Stimulated activated CD4-positive, alpha-beta T cell treated with anti-CD3 and anti-CD28 coated beads, Interleukin-12 subunit alpha, Interleukin-12 subunit beta, amount 100 ng/mL, for 48 hours (primary cell): ENCODE measurements around the gene ARHGAP6.

ENCODE experiments used
- DNase-seq, 3 donors: peaks; one replicate each; pipeline ENCODE4 v3.0.0-alpha.2; 2020; ENCODE audit warnings: low read depth in 2 of 3, low spot score in 1 of 3

The ARHGAP6 gene

GRCh38 chrX:11119313-11119943 lies 546.3 kb downstream of the ARHGAP6 start:
- DNase-seq, result no peak

GRCh38 chrX:11117745-11118144 lies 548.0 kb downstream of the ARHGAP6 start:
- no peak for DNase-seq

DNA sequence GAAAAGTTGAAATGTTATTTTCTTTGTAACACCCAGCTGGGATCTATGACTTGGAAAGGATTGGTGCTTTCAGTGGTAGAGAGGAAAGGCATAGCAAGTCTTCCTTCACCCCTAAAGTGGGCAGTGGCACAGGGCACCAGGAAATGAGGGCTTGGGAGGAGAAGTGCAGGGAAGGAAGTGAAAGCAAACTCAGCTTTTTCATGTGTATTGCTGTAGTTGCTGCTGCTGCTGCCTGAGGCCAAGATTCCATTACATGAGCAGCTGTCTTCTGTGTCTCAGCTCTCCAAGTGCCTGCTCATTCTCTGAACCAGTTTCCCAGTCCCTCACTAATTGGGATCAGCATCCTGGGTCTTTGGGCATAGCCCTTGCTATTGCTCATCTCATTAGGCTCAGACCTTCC lies 552.0 kb downstream of the ARHGAP6 start:
- no peak for DNase-seq

DNA sequence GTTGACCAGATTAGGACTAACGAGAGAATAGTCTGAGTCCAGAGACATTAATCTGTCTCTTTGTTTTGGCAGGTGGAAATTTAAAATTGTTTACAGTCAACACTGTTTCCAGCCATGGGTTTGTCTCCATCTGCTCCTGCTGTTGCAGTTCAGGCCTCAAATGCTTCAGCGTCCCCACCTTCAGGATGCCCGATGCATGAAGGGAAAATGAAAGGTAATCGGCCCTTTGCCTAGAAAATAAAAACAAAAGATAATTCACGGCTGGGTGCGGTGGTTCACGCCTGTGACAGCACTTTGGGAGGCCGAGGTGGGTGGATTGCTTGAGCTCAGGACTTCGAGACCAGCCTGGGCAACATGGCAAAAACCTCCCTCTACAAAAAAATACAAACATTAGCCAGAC lies 553.8 kb downstream of the ARHGAP6 start:
- no peak for DNase-seq

DNA sequence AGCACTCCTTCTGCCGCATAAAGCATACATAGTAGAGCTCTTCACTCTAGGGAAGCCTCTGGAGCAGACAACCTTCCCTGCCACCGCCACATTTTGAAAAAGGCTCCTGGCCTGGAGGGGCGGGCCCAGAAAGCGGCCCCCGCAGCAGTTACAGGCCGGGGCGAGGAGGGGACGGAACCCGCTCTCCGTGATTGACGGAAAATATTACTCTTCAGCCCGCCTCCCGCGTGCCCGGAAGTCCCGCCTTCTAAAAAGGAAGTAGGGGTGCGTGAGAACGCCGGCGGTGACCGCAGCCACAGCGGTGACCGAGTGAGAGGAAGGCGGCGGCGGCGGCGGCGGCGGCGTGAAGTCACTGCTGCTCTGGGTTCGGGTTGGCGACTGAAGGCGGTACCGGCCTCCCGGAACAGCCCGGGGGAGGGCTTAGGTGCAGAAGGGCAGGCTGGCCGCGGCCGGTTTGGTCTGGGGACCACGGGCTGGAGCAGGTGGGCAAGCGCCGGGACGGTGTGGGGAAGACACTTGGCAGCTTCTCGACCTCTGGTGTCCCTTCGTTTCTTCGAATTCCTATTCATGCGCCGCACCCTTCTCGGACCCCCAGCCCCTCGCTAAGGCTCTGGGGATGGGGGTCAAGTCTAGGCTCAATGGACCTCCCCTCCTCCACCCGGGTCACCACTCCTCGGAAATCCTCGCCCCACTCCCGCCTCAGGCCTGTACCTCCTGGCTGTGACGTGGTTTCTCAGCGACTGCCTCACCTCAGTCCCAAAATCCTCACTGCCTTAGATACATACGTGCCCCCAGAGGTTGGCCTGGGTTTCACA lies 554.5 kb downstream of the ARHGAP6 start, which contains the start of gene HCCS:
Gene HCCS (plus strand): TSS at position 296 of the 815 bp plus-strand sequence. CDS start 729 bp downstream, outside the sequence.
- peak; percentile 55 to 75 (median 72) for DNase-seq

- no peak for DNase-seq
Measured at GRCh38 chrX:11109968-11110367, 555.8 kb downstream of the ARHGAP6 start.

DNA sequence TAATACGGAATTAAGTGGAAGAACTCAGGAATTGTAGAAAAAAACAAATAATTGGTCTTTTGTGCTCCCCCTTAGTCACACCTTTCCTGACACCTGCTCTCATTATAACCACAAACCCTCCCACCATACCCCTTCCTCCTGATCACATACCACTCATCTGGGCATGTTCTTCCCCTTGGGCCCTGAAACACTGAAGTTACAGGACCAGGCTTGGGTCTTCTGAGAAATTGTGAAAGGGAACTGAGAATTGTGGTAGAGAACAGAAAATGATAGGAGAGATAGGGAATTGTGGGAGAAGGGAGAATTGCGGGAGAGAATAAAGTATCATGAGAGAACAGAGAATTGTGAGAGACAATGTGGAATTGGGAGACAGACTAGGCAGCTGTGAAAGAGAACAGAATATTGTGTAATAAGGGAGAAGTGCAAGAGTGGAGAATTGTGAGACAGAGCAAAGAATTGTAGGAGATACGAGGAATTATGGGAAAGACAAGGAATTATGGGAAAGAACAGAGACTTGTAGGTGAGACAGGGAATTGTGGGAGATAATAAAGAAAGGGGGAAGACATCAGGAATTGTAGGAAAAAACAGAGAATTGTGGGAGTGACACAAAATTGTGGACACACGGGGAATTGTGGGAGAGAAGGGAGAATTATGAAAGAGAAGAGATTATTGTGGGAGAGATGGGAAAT lies 557.3 kb downstream of the ARHGAP6 start:
- no peak for DNase-seq

- no peak for DNase-seq
Measured at GRCh38 chrX:11105080-11105479, 560.6 kb downstream of the ARHGAP6 start.

DNA sequence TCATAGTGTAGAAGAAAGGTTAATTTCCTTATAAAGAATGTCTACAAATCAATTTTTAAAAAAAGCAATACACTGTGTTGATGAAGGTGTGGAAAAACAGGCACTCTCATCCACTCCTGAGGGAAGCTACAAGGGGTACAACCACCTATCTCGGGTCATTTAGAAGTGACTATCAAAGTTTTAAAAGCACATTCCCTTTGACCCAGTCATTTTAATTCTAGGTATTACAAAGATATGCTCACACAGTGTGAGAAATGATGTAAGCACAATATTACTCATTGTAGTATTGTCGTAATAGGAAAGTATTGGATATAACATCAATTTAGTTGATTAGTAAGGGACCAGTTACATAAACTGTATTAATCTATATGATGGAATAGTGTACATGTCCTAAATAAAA lies 562.0 kb downstream of the ARHGAP6 start:
- DNase-seq, result no peak

DNA sequence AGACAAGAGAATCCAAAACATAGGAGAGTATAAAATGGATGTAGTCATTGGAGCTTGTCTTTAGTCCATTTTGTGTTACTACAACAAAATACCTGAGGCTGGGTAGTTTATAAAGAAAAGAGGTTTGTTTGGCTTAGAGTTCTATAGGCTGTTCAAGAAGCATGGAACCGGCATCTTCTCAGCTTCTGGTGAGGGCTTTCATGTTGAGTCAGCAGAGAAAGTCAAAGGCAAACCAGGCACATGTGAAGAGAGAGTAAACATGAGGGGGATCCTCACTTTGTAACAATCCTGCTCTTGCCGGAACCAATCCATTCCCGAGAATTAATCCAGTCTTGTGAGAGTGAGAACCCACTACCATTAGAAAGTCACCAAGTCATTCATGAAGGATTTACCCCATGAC lies 562.7 kb downstream of the ARHGAP6 start:
- DNase-seq, result no peak

GRCh38 chrX:11100281-11101035 lies 565.3 kb downstream of the ARHGAP6 start:
- no peak for DNase-seq

GRCh38 chrX:11099465-11099864 lies 566.3 kb downstream of the ARHGAP6 start:
- DNase-seq, result no peak

DNA sequence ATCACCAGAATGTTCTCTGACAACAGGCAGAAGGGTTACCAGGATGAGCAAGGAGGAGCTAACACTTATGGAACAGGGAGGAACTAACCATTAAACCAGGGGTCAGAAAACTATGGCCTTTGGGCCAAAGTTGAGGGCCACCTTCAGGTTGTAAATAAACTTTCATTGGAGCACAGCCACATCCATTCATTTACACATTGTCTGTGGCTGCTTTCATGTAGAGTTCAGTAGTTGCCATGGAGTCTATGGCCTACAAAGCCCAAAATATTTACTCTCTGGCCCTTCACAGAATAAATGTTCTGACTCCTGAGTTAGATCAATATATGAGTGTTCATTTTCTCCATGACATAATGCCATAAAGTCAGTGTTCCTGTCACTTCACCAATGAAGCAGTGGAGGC lies 567.8 kb downstream of the ARHGAP6 start:
- DNase-seq, result no peak

DNA sequence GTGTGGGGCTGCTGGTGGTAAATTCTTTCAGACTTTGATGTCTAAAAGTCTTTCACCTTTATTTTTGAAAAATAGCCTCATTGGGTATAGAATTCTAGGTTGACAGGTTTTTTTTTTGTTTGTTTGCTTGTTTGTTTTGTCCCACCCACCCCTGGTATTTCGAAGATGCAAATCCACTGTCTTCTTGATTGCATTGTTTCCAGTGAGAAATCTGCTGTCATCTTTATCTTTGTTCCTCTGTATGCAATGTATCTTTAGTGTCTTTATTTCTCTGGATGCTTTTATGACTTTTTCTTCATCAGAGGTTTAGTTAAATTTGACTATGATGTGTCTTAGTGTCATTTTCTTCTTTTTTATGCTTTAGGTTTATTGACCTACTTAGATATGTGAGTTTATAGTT lies 575.9 kb downstream of the ARHGAP6 start:
- no peak for DNase-seq
